BLaER1 (cell line): ENCODE measurements around the gene RAD23B.

Experiments
- H3K27ac ChIP-seq: shearing (Covaris generic); formaldehyde crosslinking; 2 replicates; pipeline ENCODE4 v1.8.1; 2022
- H3K27me3 ChIP-seq: shearing (Covaris generic); formaldehyde crosslinking; 2 replicates; pipeline ENCODE4 v1.8.1; 2022
- H3K36me3 ChIP-seq: shearing (Covaris generic); formaldehyde crosslinking; 2 replicates; pipeline ENCODE4 v1.8.1; 2022
- H3K4me1 ChIP-seq: shearing (Covaris generic); formaldehyde crosslinking; 2 replicates; pipeline ENCODE4 v1.8.1; 2022
- H3K4me2 ChIP-seq: shearing (Covaris generic); formaldehyde crosslinking; 2 replicates; pipeline ENCODE4 v1.8.1; 2022
- H3K4me3 ChIP-seq: shearing (Covaris generic); formaldehyde crosslinking; 2 replicates; pipeline ENCODE4 v1.8.1; 2022
- H3K9ac ChIP-seq: shearing (Covaris generic); formaldehyde crosslinking; 2 replicates; pipeline ENCODE4 v1.8.1; 2022
- H3K9me3 ChIP-seq: shearing (Covaris generic); formaldehyde crosslinking; 2 replicates; pipeline ENCODE4 v1.8.1; 2022
- H4K20me1 ChIP-seq: shearing (Covaris generic); formaldehyde crosslinking; 2 replicates; pipeline ENCODE4 v1.8.1; 2022
- Cebpa-rat ChIP-seq: shearing (Covaris generic); IDR thresholded peaks from 2 replicates; pipeline ENCODE4 v1.8.1; 2022

The RAD23B gene

DNA sequence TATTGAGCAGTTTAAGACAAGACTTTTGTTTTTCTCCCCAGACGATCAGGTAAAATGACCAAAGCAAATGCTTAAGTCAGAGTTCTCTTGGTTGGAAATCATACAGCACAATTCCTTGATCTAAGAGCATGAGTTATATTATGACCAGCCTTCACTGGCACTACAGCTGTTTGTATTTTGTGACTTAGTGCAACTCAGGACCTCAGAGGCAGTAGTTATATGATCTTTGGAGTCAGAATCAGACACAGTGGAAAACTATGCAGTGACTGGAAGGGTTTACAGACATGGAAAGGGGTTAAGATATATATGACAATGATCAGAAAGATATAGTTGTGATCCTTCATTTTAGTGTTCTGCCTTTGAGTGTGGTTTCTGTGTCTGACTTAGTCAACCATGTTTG is 24.3 kb downstream of the RAD23B start:
- Histone ChIP-seq H3K9ac (no peak overlapping the region), H3K9me3 (no peaks in the 10 kb centered on the region), H3K27me3 (no peaks in the 10 kb centered on the region), H3K36me3 (peaks cover 78% of the 10 kb centered on the region), H3K4me3 (no peak overlapping the region), H4K20me1 (peaks cover 99% of the 10 kb centered on the region), H3K4me1 (no peaks in the 10 kb centered on the region), H3K4me2 (no peak overlapping the region), H3K27ac (no peak overlapping the region)
- no peak for TF ChIP-seq Cebpa-rat

GRCh38 chr9:107308461-107308860 is 25.4 kb downstream of the RAD23B start:
- Histone ChIP-seq H3K4me3 (no peak overlapping the region), H3K4me1 (no peaks in the 10 kb centered on the region), H3K9me3 (no peaks in the 10 kb centered on the region), H3K27me3 (no peaks in the 10 kb centered on the region), H3K27ac (no peak overlapping the region), H3K36me3 (peaks cover 80% of the 10 kb centered on the region), H4K20me1 (peaks cover 99% of the 10 kb centered on the region), H3K9ac (no peak overlapping the region), H3K4me2 (no peak overlapping the region)
- TF ChIP-seq Cebpa-rat, result no peak

DNA sequence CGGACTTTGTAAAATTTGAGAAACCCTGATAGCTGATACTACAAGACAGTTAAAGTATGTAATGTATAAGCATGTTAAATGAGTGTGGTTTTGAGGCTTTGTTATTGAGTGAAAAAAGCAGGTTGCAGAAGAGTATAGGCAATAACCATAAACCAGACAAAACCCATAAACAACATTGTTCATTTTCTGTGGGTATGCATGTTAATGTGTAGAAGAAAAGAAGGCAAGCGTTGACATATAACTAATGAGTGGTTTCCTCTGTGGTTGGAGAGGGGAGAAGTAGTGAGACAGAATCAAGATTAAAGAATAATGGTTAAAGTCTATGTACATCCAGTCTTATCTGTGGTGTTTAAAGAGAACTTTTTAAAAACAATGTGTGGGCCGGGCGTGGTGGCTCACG is 26.2 kb downstream of the RAD23B start:
- H3K9me3 ChIP-seq, result no peaks in the 10 kb centered on the region
- no peak overlapping the region for H3K4me2 ChIP-seq
- TF ChIP-seq Cebpa-rat, result no peak
- H3K4me3 ChIP-seq, result no peak overlapping the region
- H4K20me1 ChIP-seq, result peaks cover 99% of the 10 kb centered on the region
- no peaks in the 10 kb centered on the region for H3K4me1 ChIP-seq
- H3K36me3 ChIP-seq, result peaks cover 86% of the 10 kb centered on the region
- no peak overlapping the region for H3K27ac ChIP-seq
- H3K9ac ChIP-seq, result no peak overlapping the region
- no peaks in the 10 kb centered on the region for H3K27me3 ChIP-seq

DNA sequence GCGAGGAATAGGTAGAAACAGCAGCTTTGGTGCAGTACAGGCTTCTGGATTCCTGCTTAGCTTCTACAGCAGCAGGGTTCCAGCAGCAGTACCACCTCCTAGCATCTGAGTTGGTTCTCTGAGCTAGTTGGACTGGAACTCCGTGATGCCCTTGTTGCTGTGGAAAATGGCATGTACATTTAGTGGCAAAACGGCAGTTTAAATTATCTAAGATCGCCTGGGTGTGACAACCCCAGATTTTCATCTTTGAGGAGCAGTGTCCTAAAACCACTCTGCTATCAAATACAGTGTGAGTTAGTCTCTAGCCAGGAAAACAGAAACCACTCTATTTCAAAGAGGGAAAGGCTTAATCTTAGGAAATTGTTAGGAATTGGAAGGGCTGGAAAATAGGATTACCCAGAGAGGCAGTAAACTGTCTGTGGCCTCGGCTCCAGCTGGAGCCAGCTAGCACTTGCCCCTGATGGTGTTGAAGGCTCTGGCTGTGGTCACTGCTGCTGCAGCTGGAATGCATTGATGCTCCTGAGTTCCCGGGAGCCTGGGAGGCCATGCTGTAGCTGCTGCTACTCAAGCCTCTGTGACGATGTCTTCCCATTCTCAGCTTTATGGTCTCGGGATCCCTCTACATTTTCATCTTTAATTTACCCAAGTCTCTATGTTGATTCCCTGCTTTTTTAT is 29.4 kb downstream of the RAD23B start:
- H3K4me2 ChIP-seq, result no peak overlapping the region
- H3K27me3 ChIP-seq, result no peaks in the 10 kb centered on the region
- peaks cover 86% of the 10 kb centered on the region for H3K36me3 ChIP-seq
- H4K20me1 ChIP-seq, result peaks cover 99% of the 10 kb centered on the region
- H3K4me3 ChIP-seq, result no peak overlapping the region
- H3K9ac ChIP-seq, result no peak overlapping the region
- H3K27ac ChIP-seq, result no peak overlapping the region
- no peaks in the 10 kb centered on the region for H3K9me3 ChIP-seq
- peaks cover 9% of the 10 kb centered on the region for H3K4me1 ChIP-seq
- TF ChIP-seq Cebpa-rat, result no peak

GRCh38 chr9:107313555-107314096 is 30.5 kb downstream of the RAD23B start:
- Histone ChIP-seq H4K20me1 (peaks cover 99% of the 10 kb centered on the region), H3K9ac (no peak overlapping the region), H3K4me1 (peaks cover 17% of the 10 kb centered on the region), H3K27ac (no peak overlapping the region), H3K4me3 (no peak overlapping the region), H3K27me3 (no peaks in the 10 kb centered on the region), H3K4me2 (no peak overlapping the region), H3K36me3 (peaks cover 86% of the 10 kb centered on the region), H3K9me3 (no peaks in the 10 kb centered on the region)
- TF ChIP-seq Cebpa-rat, result no peak

DNA sequence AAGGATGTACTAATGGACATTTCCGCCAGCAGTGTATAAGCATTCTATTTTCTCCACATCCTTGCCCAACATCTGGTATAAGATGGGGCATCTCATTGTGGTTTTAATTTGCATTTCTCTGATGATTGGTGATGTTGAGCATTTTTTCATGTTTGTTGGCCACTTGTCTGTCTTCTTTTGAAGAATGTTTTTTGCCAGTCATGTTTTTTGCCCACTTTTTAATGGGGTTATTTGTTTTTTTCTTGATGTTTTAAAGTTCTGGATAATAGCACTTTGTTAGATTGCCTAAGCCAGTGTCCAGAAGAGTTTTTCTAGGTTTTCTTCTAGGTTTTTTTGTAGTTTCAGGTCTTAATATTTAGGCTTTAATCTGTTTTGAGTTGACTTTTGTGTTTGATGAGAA is 31.7 kb downstream of the RAD23B start:
- Histone ChIP-seq H3K9me3 (no peaks in the 10 kb centered on the region), H3K4me1 (peaks cover 17% of the 10 kb centered on the region), H3K27ac (no peak overlapping the region), H4K20me1 (peaks cover 99% of the 10 kb centered on the region), H3K4me2 (no peak overlapping the region), H3K27me3 (no peaks in the 10 kb centered on the region), H3K4me3 (no peak overlapping the region), H3K36me3 (peaks cover 89% of the 10 kb centered on the region), H3K9ac (no peak overlapping the region)
- no peak for TF ChIP-seq Cebpa-rat

DNA sequence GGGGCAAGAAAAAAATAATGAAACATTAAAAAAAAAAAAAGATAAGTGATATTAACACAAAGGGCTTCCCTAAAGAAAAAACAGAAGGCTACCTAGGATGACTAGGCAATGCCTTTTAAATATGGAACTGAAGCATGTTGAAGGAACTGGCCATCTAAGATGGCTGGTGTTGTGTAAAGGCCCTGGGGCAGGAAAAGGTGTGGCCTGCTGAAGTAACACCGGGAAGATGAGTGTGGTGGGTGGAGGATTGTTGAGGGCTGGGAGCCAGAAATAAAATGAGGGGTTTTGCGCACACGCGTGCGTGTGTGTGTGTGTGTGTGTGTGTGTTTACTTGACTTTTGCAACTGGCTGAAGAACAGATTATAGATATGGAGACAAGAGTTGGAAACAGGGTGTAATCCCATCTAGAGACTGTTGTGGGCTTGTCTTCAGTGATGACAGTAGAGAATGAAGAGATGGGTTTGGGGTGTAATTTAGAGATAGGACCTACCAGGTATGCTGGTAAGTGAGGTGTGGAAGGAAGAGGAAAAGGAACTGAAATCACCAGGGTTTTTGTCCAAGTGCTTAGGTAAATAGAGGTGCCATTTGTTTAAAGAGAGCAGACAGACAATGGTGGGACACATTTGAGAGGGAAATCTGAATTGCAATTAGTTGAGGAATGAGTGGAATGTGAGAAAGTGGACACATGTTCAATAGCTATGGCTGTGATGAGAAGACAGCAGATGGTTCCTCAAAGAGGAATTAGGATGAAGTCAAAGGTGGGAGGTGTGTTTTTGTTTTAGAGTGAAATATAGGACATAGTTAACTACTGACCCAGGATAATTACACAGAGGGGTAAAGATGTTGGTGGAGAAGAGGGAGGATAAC is 33.9 kb downstream of the RAD23B start:
- peaks cover 100% of the 10 kb centered on the region for H4K20me1 ChIP-seq
- TF ChIP-seq Cebpa-rat, result no peak
- H3K9ac ChIP-seq, result no peak overlapping the region
- H3K27me3 ChIP-seq, result no peaks in the 10 kb centered on the region
- peaks cover 17% of the 10 kb centered on the region for H3K4me1 ChIP-seq
- no peak overlapping the region for H3K4me3 ChIP-seq
- peaks cover 95% of the 10 kb centered on the region for H3K36me3 ChIP-seq
- no peak overlapping the region for H3K27ac ChIP-seq
- H3K4me2 ChIP-seq, result peak overlapping the region; percentile 1; the same call in 1 of the 2 replicates
- H3K9me3 ChIP-seq, result no peaks in the 10 kb centered on the region

GRCh38 chr9:107322643-107323042 is 39.6 kb downstream of the RAD23B start:
- Histone ChIP-seq H3K9ac (no peak overlapping the region), H3K4me1 (peaks cover 7% of the 10 kb centered on the region), H3K9me3 (peaks cover 6% of the 10 kb centered on the region; the same call in 1 of the 2 replicates), H3K4me2 (no peak overlapping the region), H3K27ac (no peak overlapping the region), H4K20me1 (peaks cover 66% of the 10 kb centered on the region), H3K27me3 (no peaks in the 10 kb centered on the region), H3K36me3 (peaks cover 90% of the 10 kb centered on the region), H3K4me3 (no peak overlapping the region)
- TF ChIP-seq Cebpa-rat, result no peak

- Histone ChIP-seq H3K9ac (no peak overlapping the region), H3K9me3 (peaks cover 6% of the 10 kb centered on the region; the same call in 1 of the 2 replicates), H3K36me3 (peaks cover 90% of the 10 kb centered on the region), H3K27me3 (no peaks in the 10 kb centered on the region), H3K4me2 (no peak overlapping the region), H3K4me1 (no peaks in the 10 kb centered on the region), H3K4me3 (no peak overlapping the region), H3K27ac (no peak overlapping the region), H4K20me1 (peaks cover 64% of the 10 kb centered on the region)
- TF ChIP-seq Cebpa-rat, result no peak
Measured at GRCh38 chr9:107323836-107324585, 40.9 kb downstream of the RAD23B start.
